ENCODE measurements around the gene TRIM49D1.
"Not testable (repeated sequence)": the region's sequence is repeated elsewhere in the genome, so short reads cannot be mapped to it uniquely, and the experiment has no call there.

The TRIM49D1 gene

GRCh38 chr11:89922195-89922660 is at the start of gene TRIM49D1:
Gene TRIM49D1, minus strand, starts transcription at chr11:89922245. Its CDS starts 4,535 bp downstream, at chr11:89917710.
- TF ChIP-seq CTCF (conservative IDR thresholded peaks at IDR 0.05; ENCODE audit: control insufficient read depth, insufficient read depth, low read depth, low read length): no peak
- H3K4me3 ChIP-seq (ENCODE audit: control insufficient read depth, low read depth, low read length): no peak within 1 kb of the TSS
- DNase-seq (ENCODE audit: low read depth): no peak

- not testable (repeated sequence) for DNase-seq (ENCODE audit: low read depth); H3K4me3 ChIP-seq (ENCODE audit: control insufficient read depth, low read depth, low read length)
Observed at GRCh38 chr11:89965737-89966136, 43.7 kb upstream of the TRIM49D1 start, which contains the start of gene TRIM64. Gene TRIM64, plus strand, starts transcription at chr11:89966037. Its CDS starts 2,467 bp downstream, at chr11:89968504.

GRCh38 chr11:89960833-89961232 is 38.8 kb upstream of the TRIM49D1 start:
- not testable (repeated sequence) for H3K4me3 ChIP-seq (ENCODE audit: control insufficient read depth, low read depth, low read length); DNase-seq (ENCODE audit: low read depth)

- not testable (repeated sequence) for DNase-seq (ENCODE audit: low read depth); H3K4me3 ChIP-seq (ENCODE audit: control insufficient read depth, low read depth, low read length)
Observed at GRCh38 chr11:89923764-89924163, 1.7 kb upstream of the TRIM49D1 start, which contains the start of gene TRIM49D2. Gene TRIM49D2, plus strand, starts transcription at chr11:89924064. Its CDS starts 2,698 bp downstream, at chr11:89926762.

- not testable (repeated sequence) for DNase-seq (ENCODE audit: low read depth); H3K4me3 ChIP-seq (ENCODE audit: control insufficient read depth, low read depth, low read length)
Observed at GRCh38 chr11:89900809-89901208, 21.2 kb downstream of the TRIM49D1 start.

GRCh38 chr11:89893245-89893644 is 28.8 kb downstream of the TRIM49D1 start:
- H3K4me3 ChIP-seq (ENCODE audit: control insufficient read depth, low read depth, low read length); DNase-seq (ENCODE audit: low read depth): not testable (repeated sequence)

GRCh38 chr11:89877511-89877910 is 44.5 kb downstream of the TRIM49D1 start:
- not testable (repeated sequence) for DNase-seq (ENCODE audit: low read depth); H3K4me3 ChIP-seq (ENCODE audit: control insufficient read depth, low read depth, low read length)

GRCh38 chr11:89872588-89872987 is 49.5 kb downstream of the TRIM49D1 start:
- not testable (repeated sequence) for H3K4me3 ChIP-seq (ENCODE audit: control insufficient read depth, low read depth, low read length); DNase-seq (ENCODE audit: low read depth)

- DNase-seq (ENCODE audit: low read depth); H3K4me3 ChIP-seq (ENCODE audit: control insufficient read depth, low read depth, low read length): not testable (repeated sequence)
Observed at GRCh38 chr11:89865223-89865622, 56.8 kb downstream of the TRIM49D1 start.

GRCh38 chr11:89863906-89864704 is 57.9 kb downstream of the TRIM49D1 start:
- not testable (repeated sequence) for DNase-seq (ENCODE audit: low read depth)

More at GRCh38 chr11:89863906-89864704, 57.9 kb downstream of the TRIM49D1 start:
- not testable (repeated sequence) for H3K4me3 ChIP-seq (ENCODE audit: control insufficient read depth, low read depth, low read length)

Data from fibroblast of mammary gland (primary cell).